Measurements from ENCODE around the gene C8B. TPM values are rescaled to one million over a fixed set of nuclear protein-coding genes. Genes with fewer than 3 reads are reported as not detected.

C8B gene
- total RNA-seq, result not detected

DNA sequence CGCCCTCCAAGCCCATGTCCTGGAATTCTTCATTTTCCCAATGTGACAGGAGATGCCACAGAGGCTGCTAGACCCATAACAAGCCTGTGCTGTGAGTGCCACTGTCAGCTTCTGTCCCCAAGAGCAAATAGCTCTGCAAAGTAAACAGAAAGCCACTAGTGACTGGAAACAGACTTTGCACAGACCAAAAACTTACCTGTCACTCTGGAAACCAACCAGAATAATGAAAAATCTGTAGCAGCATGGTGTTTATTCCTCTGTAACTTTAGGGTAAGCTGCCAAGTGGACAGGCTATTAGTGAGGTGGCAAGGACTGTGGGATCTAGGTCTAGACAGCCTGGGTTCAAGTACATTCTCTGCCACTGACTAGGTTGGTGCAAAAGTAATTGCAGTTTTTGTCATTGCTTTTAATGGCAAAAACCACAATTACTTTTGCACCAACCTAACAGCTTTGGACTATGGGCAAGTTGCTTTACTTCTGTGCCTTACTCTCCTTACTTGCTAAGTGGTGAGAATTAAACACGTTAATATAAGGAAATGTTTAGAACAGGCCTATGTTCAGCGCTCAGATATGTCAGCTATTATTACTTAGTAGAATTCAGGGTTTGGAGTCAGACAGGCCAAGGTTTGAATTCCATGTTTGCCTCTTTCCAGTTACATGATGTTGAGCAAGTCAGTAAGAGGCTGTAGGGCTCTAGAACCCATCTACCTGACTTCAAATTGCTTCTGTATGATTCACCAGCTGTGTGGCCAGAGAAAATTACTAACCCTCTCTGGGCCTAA is at the start of gene C8B:
Gene C8B (minus strand): TSS at position 100 of the 782 bp plus-strand sequence. CDS start 67 bp downstream, at position 33.
- no peaks in the 10 kb centered on the region for H3K27me3 Mint-ChIP-seq
- POLR2A ChIA-PET, result no interaction called here

DNA sequence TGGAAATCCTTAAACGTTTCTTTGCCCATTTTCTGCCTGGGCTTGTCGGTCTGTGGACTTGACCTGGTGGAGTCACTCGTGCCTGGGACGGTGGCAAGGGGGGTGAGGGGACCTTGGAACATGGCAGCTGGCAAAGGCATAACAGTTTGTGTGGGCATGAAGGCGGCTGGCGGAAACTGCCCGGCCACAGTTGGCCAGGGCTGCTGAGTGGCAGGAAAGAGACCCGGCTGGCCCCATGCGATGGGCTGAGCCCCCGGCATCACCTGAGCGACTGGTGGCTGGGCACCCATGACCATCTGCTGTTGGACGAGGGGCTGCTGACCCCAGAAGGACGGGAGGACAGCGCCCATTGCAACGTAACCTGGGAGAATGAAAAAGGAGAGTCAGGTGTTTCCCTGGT is 49.3 kb upstream of the C8B start:
- POLR2A ChIA-PET, result no interaction called here
- H3K36me3 Mint-ChIP-seq, result no peaks in the 10 kb centered on the region
- intact Hi-C loops (cut with micrococcal nuclease), result no loop called here

More for the DNA sequence above, at the start of gene C8B:
- Mint-ChIP-seq H3K4me1 (ENCODE audit: low read depth) (no peaks in the 10 kb centered on the region), H3K4me3 (no peak within 1 kb of the TSS), H3K9me3 (no peaks in the 10 kb centered on the region), H3K27ac (no peak within 1 kb of the TSS), H3K36me3 (no peaks in the 10 kb centered on the region)
- no peak for DNase-seq
- intact Hi-C loops (cut with micrococcal nuclease), result no loop called here
- CTCF ChIA-PET, result no interaction called here

DNA sequence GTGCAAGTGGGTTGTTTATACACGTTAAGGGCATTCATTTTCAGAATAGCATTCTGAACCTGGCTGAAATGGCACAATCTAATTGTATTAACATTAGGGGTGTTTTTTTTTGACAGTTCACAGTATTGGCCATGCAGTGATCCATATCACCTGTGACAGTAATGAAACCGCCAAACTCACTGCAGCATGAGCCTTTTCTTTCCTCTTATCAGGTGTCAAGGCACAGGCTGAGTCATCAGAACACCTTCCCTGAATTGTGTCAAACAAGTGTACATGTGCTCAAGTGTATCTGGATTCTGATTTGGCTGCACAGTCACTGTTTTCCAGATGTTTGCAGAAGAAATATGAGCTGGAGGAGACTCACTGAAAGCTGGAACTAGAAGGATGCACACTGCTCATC is 47.7 kb upstream of the C8B start:
- POLR2A ChIA-PET, result no interaction called here
- Mint-ChIP-seq H3K27ac (no peak overlapping the region), H3K4me3 (no peak overlapping the region), H3K4me1 (ENCODE audit: low read depth) (no peaks in the 10 kb centered on the region), H3K27me3 (peaks cover 2% of the 10 kb centered on the region), H3K36me3 (no peaks in the 10 kb centered on the region), H3K9me3 (no peaks in the 10 kb centered on the region)
- CTCF ChIA-PET, result no interaction called here
- no peak for DNase-seq
- intact Hi-C loops (cut with micrococcal nuclease), result no loop called here

More for the DNA sequence above, 49.3 kb upstream of the C8B start:
- Mint-ChIP-seq H3K4me3 (no peak overlapping the region), H3K27ac (no peak overlapping the region), H3K4me1 (ENCODE audit: low read depth) (no peaks in the 10 kb centered on the region), H3K27me3 (peaks cover 2% of the 10 kb centered on the region), H3K9me3 (no peaks in the 10 kb centered on the region)
- CTCF ChIA-PET, result no interaction called here
- no peak for DNase-seq

DNA sequence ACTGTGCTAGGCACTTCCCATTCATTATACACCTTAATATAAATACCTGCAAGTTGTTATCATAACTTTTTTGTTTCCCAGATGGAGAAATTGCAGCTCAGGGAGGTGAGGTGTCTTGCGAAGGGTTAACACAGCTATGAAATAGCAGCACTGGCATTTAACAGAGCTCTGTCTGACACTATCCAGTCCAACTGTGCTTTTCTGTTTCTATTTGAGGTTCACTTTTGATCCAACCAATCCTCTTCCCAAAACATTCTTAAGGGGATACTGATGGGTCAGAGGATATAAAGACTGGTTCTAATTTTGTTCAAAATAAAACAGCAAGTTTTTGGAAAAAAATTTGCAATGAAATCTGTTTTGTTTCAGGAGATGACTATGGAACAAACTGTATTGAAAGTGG is 46.5 kb upstream of the C8B start:
- Mint-ChIP-seq H3K27me3 (peaks cover 2% of the 10 kb centered on the region), H3K36me3 (no peaks in the 10 kb centered on the region), H3K4me3 (no peak overlapping the region), H3K9me3 (no peaks in the 10 kb centered on the region), H3K27ac (no peak overlapping the region), H3K4me1 (ENCODE audit: low read depth) (no peaks in the 10 kb centered on the region)
- ChIA-PET POLR2A (no interaction called here), CTCF (no interaction called here)
- intact Hi-C loops (cut with micrococcal nuclease), result no loop called here
- DNase-seq, result no peak

DNA sequence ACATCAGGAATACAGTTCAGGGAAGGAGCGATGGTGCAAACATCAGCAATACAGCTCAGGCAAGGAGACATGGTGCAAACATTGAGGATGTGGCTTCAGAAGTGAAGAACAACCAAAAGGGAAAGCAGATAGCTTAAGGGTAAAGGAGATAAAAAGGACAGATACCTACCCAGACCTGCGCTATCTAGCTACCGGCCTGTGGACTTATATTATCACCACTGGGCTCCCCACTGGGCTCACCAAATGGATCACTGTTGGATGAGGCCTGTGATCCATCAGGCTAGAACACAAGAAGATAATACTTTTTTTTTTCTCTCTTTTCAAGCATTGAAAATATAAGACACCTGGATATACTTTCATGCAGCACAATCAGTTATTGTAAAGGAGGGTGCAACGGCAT is 44.7 kb upstream of the C8B start:
- Mint-ChIP-seq H3K27ac (no peak overlapping the region), H3K27me3 (peaks cover 2% of the 10 kb centered on the region)

DNA sequence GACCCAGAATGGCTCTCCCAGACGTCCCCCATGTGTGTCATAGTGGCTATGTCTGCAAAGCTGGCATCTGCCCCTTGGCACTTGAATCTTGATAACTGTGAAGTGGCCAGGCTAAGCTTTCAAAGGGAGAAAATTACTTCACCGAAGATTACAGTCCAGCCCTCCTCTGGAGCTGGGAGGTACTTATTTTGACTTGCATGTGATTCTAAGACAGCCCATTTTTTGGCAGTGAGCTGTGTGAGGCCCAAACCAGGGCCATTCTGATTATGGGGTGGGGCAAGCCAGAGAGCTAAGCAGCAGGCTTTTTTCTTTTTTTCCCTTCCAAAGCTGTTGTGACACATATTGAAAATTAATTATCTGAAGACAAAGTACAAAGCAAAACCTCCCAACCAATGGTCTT is 42.1 kb upstream of the C8B start:
- ChIA-PET CTCF (no interaction called here), POLR2A (no interaction called here)
- Mint-ChIP-seq H3K36me3 (no peaks in the 10 kb centered on the region), H3K4me1 (ENCODE audit: low read depth) (no peaks in the 10 kb centered on the region), H3K27ac (no peak overlapping the region), H3K27me3 (peaks cover 2% of the 10 kb centered on the region), H3K9me3 (no peaks in the 10 kb centered on the region), H3K4me3 (no peak overlapping the region)
- DNase-seq, result no peak
- intact Hi-C loops (cut with micrococcal nuclease), result no loop called here

More for the DNA sequence above, 44.7 kb upstream of the C8B start:
- ChIA-PET CTCF (no interaction called here), POLR2A (no interaction called here)
- no peaks in the 10 kb centered on the region for H3K9me3 Mint-ChIP-seq
- H3K36me3 Mint-ChIP-seq, result no peaks in the 10 kb centered on the region
- intact Hi-C loops (cut with micrococcal nuclease), result no loop called here
- H3K4me1 Mint-ChIP-seq (ENCODE audit: low read depth), result no peaks in the 10 kb centered on the region
- H3K4me3 Mint-ChIP-seq, result no peak overlapping the region
- DNase-seq, result no peak

DNA sequence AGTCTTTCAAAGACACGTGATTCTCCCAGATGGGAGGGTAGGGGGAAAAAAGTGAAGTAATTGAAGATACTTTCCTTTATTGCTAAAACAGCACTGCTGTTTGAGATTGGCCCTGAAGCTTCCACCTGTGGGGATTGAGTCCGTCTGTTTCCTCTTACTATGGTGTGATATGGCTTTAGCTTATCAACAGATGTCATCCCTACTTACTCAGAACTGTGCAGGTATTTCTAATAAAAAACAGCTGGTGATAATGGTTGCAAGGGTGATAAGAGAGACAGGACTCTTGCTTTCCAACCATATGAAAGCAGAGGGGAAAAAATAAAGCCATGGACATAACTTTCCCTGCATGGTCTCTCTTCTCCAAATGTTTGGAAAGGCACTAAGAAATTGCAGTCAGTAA is 41.7 kb upstream of the C8B start:
- ChIA-PET POLR2A (no interaction called here), CTCF (interaction anchor here (0.7 kb wide), 1 partner anchor 539 kb away, joined by 3 read pairs; no protein-coding TSS in a partner anchor)

DNA sequence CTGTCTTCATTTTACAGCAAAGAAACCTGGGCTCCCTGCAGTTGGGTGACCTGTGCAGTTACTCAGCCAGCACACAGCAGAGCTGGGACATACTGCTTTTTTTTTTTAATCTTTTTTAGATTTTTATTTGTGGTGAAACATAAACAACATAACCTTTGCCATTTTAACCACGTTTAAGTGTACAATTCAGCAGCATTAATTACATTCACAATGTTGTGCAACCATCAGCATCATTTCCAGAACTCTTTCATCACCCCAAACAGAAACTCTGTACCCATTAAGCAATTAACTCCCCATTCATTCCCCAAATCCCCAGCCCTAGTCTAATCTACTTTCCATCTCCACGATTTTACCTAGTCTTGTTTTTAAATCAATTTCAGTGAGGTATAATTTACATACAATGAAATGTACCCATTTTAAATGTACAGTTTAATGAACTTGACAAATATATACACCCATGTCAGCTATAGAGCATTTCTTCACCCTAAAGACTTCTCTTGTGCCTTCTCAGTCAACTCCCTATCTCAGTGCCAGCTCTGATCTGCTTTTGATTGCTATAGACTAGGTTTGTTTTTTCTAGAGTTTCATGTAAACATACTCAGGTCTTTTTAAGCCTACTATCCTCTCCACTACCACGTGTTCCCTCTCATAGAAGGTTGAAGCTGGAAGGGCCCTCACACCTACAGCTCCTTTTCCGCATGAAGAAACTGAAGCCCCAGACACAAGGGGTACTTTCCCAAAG is 37.8 kb upstream of the C8B start:
- no peaks in the 10 kb centered on the region for H3K27me3 Mint-ChIP-seq
- ChIA-PET CTCF (no interaction called here), POLR2A (interaction anchor here (0.6 kb wide), 1 partner anchor 259 kb away, joined by 3 read pairs; no protein-coding TSS in a partner anchor)
- no peaks in the 10 kb centered on the region for H3K36me3 Mint-ChIP-seq
- DNase-seq, result no peak
- no peaks in the 10 kb centered on the region for H3K9me3 Mint-ChIP-seq
- H3K4me1 Mint-ChIP-seq (ENCODE audit: low read depth), result no peaks in the 10 kb centered on the region
- intact Hi-C loops (cut with micrococcal nuclease), result no loop called here
- no peak overlapping the region for H3K27ac Mint-ChIP-seq
- H3K4me3 Mint-ChIP-seq, result no peak overlapping the region

More for the DNA sequence above, 41.7 kb upstream of the C8B start:
- no peak for DNase-seq
- no peak overlapping the region for H3K4me3 Mint-ChIP-seq
- intact Hi-C loops (cut with micrococcal nuclease), result no loop called here
- no peaks in the 10 kb centered on the region for H3K9me3 Mint-ChIP-seq
- peaks cover 2% of the 10 kb centered on the region for H3K27me3 Mint-ChIP-seq
- no peaks in the 10 kb centered on the region for H3K36me3 Mint-ChIP-seq
- no peaks in the 10 kb centered on the region for H3K4me1 Mint-ChIP-seq (ENCODE audit: low read depth)
- H3K27ac Mint-ChIP-seq, result no peak overlapping the region

DNA sequence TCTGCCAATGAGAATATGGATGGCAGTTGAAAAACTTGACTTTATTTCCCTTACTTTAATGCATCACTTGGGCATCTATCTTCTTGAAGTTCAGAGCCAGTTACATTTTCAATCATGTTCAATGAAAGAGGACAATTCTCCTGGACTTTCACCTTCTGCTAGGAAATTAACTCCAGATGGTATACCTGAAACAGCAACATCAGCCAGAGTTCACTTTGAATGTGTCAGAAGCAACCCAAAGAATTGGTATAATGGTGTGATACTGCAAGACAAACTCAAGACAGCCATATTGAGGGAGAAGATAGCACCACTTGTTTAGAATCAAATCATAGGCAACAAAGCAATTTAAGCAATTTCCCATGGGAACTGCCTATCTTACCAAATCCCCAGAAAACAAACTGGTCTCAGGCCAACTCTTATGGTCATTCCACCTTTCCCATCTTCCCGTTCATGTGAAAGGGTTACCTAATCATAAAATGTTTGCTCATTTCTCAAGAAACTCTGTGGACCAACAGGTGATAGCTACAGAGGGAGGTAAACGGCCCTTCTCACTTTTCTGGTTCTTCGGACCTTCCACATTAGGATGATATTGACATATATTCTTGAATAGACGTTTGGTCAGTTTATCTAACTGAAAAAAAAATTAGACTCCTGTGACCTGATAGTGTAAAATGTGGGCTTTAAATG is 29.7 kb upstream of the C8B start:
- intact Hi-C loops (cut with micrococcal nuclease), result no loop called here
- Mint-ChIP-seq H3K9me3 (no peaks in the 10 kb centered on the region), H3K36me3 (no peaks in the 10 kb centered on the region), H3K27me3 (no peaks in the 10 kb centered on the region), H3K27ac (no peak overlapping the region), H3K4me1 (ENCODE audit: low read depth) (no peaks in the 10 kb centered on the region), H3K4me3 (no peak overlapping the region)
- DNase-seq, result no peak
- ChIA-PET POLR2A (no interaction called here), CTCF (no interaction called here)

DNA sequence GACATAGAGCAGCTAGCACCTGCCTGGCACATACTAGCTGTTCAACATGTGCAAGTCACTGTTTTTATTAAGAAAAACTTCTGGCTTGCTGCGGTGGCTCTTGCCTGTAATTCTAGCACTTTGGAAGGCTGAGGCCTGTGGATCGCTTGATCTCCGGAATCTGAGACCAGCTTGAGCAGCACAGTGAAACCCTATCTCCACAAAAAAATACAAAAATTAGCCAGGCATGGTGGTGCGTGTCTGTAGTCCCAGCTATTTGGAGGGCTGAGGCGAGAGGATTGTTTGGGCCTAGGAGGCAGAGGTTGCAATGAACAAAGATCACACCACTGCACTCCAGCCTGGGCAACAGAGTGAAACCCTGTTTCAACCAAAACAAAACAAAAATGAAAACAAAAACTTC is 27.7 kb upstream of the C8B start:
- DNase-seq, result no peak
- Mint-ChIP-seq H3K9me3 (no peaks in the 10 kb centered on the region), H3K4me1 (ENCODE audit: low read depth) (no peaks in the 10 kb centered on the region), H3K36me3 (no peaks in the 10 kb centered on the region), H3K27ac (no peak overlapping the region), H3K4me3 (no peak overlapping the region), H3K27me3 (no peaks in the 10 kb centered on the region)
- intact Hi-C loops (cut with micrococcal nuclease), result no loop called here
- CTCF ChIA-PET, result no interaction called here
- POLR2A ChIA-PET, result no interaction called here

DNA sequence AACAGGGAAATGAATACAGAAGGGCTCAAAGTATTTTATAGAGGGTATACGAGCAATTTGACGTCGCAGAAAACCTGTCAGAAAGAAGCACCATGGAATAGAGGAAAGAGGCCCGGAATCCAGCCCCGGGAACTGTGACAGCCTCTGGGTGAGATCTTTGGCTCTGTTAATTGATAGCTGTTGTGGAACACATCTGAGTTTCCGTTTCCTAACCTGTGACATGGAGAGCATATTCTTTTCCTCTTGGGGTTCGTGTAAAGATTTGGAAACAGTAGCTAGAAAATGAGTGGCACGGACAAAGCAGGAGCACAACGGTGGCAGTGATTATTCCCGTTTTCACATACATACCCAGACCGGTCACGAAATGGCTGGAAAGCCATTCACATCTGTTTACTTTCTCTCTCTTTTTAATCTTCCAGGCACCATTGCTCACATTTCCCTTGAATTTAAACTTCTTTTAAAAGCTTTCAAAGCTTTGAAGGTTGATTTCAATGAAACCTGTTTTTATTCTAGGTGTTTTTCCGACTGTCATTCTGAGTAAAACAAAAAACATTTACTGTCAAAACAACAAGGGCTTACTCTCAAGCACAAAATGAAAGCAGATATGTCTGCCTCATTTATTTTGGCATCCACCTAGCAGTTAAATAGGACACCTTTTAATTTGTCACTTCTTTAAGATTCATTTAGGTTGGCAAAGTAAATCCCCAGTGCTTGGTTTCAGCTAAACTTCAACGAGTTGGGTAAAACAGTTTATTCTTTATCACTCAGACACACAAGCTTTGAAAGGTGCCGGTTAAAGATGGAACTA is 26.7 kb upstream of the C8B start:
- Mint-ChIP-seq H3K4me1 (ENCODE audit: low read depth) (no peaks in the 10 kb centered on the region), H3K4me3 (no peak overlapping the region), H3K27ac (no peak overlapping the region), H3K36me3 (no peaks in the 10 kb centered on the region), H3K9me3 (no peaks in the 10 kb centered on the region), H3K27me3 (no peaks in the 10 kb centered on the region)
- DNase-seq, result no peak
- POLR2A ChIA-PET, result no interaction called here
- CTCF ChIA-PET, result no interaction called here
- intact Hi-C loops (cut with micrococcal nuclease), result no loop called here

DNA sequence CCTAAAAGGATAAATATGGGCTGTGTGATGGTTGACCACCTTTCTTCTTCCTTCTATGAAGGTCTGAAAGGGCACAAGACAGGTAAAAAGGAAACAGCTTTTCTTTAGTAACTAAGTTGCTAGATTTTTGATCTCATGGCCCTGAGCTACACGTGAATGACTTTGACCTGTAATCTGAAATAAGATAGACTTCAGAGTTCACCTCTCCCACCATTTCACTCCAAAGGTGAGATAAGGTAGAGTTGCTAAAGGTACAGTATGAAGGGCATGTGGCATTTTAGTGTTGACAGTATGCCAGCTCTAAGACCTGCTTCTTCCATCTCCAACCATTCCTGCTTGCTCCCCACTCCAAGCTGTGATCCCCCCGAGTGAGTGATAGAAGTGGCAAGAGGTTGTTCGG is 25.8 kb upstream of the C8B start:
- no peak for DNase-seq
- ChIA-PET POLR2A (no interaction called here), CTCF (no interaction called here)
- intact Hi-C loops (cut with micrococcal nuclease), result no loop called here
- H3K27ac Mint-ChIP-seq, result no peak overlapping the region
- no peaks in the 10 kb centered on the region for H3K36me3 Mint-ChIP-seq
- H3K9me3 Mint-ChIP-seq, result no peaks in the 10 kb centered on the region
- H3K4me1 Mint-ChIP-seq (ENCODE audit: low read depth), result no peaks in the 10 kb centered on the region
- no peak overlapping the region for H3K4me3 Mint-ChIP-seq
- H3K27me3 Mint-ChIP-seq, result no peaks in the 10 kb centered on the region

Measured in activated CD4-positive, alpha-beta memory T cell treated with anti-CD3 and anti-CD28 coated beads for 36 hours (primary cell).